GOT3 (cell line): Measurements from ENCODE around the gene LIX1L.

Experiments
- DNase-seq: peaks from one replicate; lab custom pipeline; 2025; ENCODE audit warnings: mixed read lengths; lab: John Stamatoyannopoulos, UW

The LIX1L gene

GRCh38 chr1:145963265-145964019 is 5.6 kb upstream of the LIX1L start:
- DNase-seq: no peak

- DNase-seq: no peak
Observed at GRCh38 chr1:145962157-145963102, 4.6 kb upstream of the LIX1L start.

- DNase-seq: no peak
Observed at GRCh38 chr1:145961425-145962156, 3.8 kb upstream of the LIX1L start.

GRCh38 chr1:145961109-145961424 is 3.2 kb upstream of the LIX1L start:
- DNase-seq: no peak

DNA sequence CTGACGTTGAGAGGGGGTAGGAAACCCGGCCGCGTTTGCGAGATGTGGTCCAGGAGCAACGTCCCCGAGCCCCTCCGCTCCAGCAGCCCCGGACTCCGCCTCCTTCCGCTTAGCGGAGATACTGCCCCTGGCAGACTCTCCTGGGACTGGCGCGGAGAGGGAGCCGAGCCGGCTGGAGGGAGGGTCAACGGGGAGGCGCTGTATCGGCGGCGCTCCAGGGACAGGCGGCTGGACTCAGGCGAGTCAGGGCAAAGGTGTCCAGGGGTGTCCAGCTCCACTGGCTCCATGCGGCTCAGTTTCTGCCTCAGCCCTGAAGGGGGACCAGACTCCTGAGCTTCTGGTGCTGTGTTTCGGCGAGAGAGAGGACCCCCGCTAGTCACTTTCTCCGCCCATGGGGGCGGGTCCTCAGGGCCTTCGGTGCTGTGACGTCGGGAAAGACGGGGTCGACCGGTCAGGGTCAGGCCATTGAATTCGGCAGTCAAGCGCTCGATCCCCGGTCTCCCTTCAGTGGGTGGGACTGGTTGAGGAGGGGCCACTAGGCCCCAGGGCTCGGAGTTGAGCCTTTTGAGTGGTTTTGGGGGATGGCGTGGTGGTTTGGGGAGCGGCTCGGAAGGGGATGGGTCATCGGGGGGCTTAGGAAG is 2.8 kb upstream of the LIX1L start:
- DNase-seq: no peak

GRCh38 chr1:145959957-145960467 is 2.2 kb upstream of the LIX1L start:
- no peak for DNase-seq

DNA sequence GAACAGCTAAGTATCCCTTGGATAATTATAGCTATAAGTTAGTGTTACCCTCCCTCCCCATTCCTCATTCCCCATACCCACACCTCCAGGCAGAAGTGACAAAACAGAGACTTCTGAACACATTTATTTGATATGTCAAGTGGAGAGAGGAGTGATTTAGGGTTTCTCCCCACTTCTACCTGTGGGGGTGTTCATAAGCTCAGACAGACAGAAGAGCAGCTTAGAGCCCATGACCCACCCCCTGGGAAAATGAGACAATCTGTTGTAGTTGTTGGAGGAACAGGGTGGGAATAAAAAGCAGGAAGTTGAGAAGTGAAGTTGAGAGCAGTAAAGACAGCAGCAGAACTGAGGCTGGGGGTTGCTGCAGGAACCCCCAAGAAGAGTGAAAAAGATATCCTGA is 1.5 kb upstream of the LIX1L start:
- DNase-seq: no peak

DNA sequence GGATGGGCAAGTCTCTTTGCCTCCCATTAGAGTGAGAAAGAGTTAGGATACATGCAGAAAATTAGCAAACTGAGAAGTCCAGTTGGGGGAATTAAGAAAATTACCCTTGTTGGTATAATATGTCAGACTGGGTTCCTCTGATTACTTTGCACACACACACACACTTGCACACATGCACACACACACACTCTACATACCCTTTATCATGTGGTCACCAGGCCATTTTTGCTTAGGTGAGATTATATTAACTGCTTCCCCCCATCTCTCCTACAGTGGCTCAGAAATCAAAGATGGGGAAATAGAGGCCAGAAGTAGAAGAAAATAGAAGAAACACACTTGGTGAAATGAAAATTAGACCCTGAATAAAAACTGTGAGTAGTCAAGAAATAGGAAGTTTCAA is 917 bp upstream of the LIX1L start:
- DNase-seq: no peak

DNA sequence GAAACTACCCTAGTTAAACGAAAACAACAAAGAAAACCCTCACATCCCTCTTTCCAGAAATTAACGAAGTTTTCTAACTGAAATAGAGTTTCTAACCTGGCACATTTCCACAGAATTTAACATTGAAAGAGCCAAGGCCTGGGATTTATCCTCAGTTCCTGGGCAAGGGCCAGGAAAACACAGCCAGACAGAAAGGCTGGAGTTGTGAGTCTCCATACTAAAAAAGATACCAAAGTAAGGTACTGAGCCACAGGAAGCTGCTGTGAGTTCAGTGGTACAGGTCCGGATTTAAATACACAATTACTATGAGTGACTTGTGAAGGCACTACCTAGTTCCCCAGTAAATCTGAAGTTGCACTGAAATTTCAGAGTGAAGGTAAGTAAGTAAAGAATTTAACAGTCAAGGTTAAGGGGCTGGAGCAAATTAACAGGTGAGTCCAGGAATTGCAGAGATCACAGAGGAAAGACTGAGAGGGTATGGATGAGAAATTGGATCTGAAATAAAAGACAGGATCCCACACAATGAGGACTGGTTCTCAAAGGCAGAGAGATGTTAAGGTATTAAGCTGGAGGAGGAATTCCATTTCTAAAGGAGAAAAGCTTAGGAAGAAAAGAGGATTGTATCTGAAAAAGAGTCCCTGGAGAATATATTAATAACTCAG is 905 bp downstream of the LIX1L start:
- DNase-seq: no peak

DNA sequence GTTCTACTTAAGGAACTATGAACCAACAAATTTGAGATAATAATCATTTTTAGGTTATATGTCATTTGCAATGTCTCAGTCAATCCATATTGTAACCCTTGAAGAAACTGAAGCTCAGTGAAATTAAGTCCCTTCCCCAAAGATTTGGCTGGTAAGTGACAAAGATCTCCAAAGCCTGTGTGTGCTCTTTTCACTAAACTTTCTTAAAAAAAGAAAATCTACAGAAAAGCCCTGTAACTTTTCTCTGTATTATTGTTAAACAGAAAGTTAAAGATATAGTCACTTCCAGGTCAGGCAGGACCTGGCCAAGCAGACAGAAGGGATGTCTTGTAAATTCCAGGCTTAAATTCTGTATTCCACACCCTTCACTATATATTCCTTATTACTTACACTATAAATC is 1.5 kb downstream of the LIX1L start:
- DNase-seq: no peak

GRCh38 chr1:145955436-145955835 is 2.4 kb downstream of the LIX1L start:
- DNase-seq: no peak

- no peak for DNase-seq
Observed at GRCh38 chr1:145953861-145954260, 4.0 kb downstream of the LIX1L start.

DNA sequence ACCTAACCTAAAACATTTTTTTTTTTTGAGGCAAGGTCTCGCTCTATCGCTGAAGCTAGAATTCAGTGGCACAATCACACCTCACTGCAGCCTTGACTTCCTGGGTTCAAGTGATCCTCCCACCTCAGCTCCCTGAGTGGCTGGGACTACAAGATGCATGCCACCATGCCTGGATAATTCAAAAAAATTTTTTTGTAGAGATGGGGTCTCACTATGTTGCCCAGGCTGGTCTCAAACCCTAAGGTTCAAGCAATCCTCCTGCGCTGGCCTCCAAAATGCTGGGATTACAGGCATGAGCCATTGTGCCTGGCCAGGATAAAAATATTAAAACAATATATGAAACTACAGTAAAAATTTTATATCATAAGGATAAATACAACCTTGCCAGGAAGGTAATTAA is 4.9 kb downstream of the LIX1L start:
- DNase-seq: no peak

DNA sequence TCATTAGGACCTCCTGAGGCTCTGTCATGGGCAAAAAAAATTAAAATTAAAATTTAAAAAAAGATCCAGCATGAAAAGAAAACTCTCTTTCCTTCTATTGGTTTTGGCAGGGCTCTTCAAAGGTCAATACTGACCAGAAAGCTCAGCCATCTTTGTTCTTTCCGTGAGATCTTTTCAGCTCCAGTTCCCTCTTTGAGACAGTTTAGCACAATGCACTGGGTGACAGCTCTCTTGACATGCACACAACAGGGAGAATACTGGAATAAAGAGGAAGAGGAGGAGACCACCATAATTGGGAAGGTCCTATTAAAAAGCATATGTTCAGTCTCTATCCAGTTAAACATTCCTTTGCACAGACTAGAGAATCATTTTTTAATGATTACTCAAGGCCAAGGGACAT is 6.3 kb downstream of the LIX1L start:
- no peak for DNase-seq

GRCh38 chr1:145949219-145949618 is 8.6 kb downstream of the LIX1L start:
- no peak for DNase-seq

DNA sequence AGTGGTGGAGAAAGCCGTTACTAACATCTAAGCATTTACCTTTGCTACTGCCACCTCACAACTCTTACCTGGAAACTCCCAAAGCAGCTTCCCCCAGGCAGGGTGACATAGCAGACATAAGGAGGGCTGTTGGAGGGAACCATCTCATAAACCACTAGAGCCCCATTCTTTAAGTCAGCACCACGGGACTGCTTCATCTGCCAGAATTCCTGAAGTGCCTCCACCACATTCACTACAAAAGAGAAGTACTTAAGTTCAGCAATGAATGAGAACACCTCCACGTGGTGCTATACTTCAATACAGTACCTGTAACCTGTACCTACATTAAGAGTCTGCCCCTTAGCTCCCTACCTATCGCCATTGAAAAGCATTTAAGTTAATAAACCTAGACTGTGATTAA is 10.3 kb downstream of the LIX1L start:
- DNase-seq: no peak

- DNase-seq: no peak
Observed at GRCh38 chr1:145946477-145946986, 11.3 kb downstream of the LIX1L start.

DNA sequence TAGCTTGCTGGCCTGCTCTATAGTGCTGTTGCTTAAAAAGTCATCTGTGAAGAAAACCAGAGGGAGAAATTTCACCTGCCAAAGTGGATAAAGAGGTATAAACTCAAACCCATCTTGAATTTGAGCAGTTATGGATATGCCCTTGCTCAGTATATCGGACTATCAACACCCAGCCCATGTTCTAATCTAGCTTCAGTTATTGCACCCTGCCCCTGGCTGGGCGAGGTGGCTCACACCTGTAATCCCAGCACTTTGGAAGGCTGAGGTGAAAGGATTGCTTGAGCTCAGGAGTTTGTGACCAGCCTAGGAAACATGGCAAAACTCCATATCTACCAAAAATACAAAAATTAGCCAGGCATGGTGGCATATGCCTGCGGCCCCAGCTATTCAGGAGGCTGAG is 13.3 kb downstream of the LIX1L start:
- no peak for DNase-seq

DNA sequence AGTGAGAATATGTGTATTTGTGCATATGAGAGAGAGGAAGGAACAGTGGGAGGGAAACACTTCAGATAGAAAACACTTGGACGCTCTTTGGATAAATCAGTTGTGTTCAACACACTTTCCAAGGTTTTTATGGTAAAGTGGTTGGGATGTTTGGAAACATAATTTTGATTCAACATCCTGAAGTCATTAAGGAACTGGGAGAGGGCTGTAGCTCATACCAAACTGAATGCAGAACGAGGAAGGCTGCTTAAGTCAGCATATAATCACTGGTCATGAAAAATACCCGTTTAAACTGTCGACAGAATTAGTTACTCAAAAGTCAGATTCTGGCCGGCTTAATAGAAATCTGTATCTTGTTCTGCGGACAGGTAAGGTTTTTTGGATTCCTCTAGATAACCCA is 14.9 kb downstream of the LIX1L start:
- DNase-seq: no peak

- DNase-seq: no peak
Observed at GRCh38 chr1:145942405-145942804, 15.4 kb downstream of the LIX1L start.

- no peak for DNase-seq
Observed at GRCh38 chr1:145937436-145937835, 20.4 kb downstream of the LIX1L start.
